Ectodermal cell (in vitro differentiated cells): ENCODE results near the gene SCYL1.

Source experiments
- H3K27ac ChIP-seq: 2 replicates; pipeline ENCODE4 v1.7.0; 2013; ENCODE audit warnings: mild to moderate bottlenecking, low read depth, low read length; ENCODE audit not compliant: insufficient read depth, poor library complexity, severe bottlenecking
- H3K27me3 ChIP-seq: 2 replicates; pipeline ENCODE4 v1.7.0; 2013; ENCODE audit warnings: mild to moderate bottlenecking, low read length; ENCODE audit not compliant: insufficient read depth, control insufficient read depth, poor library complexity, severe bottlenecking
- H3K36me3 ChIP-seq: one replicate; pipeline ENCODE4 v1.7.0; 2013; ENCODE audit warnings: low read length; ENCODE audit not compliant: control insufficient read depth, insufficient read depth
- H3K4me1 ChIP-seq: one replicate; pipeline ENCODE4 v1.7.0; 2013; ENCODE audit warnings: low read length; ENCODE audit not compliant: control insufficient read depth, insufficient read depth
- H3K4me3 ChIP-seq: 2 replicates; pipeline ENCODE4 v1.7.0; 2013; ENCODE audit warnings: low read depth, low read length, control low read depth; ENCODE audit not compliant: insufficient read depth
- H3K9me3 ChIP-seq: 2 replicates; pipeline ENCODE4 v1.7.0; 2013; ENCODE audit warnings: mild to moderate bottlenecking, low read length, moderate library complexity; ENCODE audit not compliant: control insufficient read depth
- WGBS, 2 experiments: methylation state at CpG; one replicate each; pipeline ENCODE4 v1.1.7; 2013; ENCODE audit warnings: missing lambda C conversion rate in 2 of 2; 5-methylcytosine and 5-hydroxymethylcytosine counted together

Gene SCYL1

DNA sequence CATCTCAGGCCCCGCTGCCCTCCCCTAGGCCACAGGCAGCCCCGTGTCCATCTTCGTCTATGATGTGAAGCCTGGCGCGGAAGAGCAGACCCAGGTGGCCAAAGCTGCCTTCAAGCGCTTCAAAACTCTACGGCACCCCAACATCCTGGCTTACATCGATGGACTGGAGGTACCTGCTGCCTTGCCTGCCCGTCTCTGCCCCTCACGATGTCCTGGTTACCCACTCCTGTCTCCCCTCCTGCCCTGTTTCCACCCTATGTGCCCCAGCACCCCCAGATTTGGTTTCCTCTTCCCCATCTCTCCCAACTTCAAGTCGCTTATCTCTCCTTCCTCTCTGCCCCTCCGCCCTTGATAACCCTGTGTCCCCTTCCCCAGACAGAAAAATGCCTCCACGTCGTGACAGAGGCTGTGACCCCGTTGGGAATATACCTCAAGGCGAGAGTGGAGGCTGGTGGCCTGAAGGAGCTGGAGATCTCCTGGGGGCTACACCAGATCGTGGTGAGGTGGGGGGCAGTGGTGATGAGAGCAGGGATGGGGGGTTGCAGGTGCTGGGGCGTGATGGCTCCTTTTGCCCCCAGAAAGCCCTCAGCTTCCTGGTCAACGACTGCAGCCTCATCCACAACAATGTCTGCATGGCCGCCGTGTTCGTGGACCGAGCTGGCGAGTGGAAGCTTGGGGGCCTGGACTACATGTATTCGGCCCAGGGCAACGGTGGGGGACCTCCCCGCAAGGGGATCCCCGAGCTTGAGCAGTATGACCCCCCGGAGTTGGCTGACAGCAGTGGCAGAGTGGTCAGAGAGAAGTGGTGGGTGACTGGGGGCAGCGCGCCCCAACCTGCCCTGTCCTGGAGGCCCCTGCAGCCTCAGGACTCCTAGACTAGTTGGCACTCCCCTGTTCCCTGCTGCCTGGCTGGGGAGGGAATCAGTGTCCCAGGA, 930 bp downstream of the SCYL1 start:
- H3K27me3 ChIP-seq, result no peaks in the 10 kb centered on the region
- 68 to 69% methylated on average over 31 of the region's 31 CpGs for WGBS, 2 experiments
- peak overlapping the region; percentile 79 for H3K4me3 ChIP-seq
- peaks cover 8% of the 10 kb centered on the region for H3K36me3 ChIP-seq
- no peaks in the 10 kb centered on the region for H3K9me3 ChIP-seq
- peaks cover 17% of the 10 kb centered on the region for H3K4me1 ChIP-seq
- H3K27ac ChIP-seq, result no peak overlapping the region

DNA sequence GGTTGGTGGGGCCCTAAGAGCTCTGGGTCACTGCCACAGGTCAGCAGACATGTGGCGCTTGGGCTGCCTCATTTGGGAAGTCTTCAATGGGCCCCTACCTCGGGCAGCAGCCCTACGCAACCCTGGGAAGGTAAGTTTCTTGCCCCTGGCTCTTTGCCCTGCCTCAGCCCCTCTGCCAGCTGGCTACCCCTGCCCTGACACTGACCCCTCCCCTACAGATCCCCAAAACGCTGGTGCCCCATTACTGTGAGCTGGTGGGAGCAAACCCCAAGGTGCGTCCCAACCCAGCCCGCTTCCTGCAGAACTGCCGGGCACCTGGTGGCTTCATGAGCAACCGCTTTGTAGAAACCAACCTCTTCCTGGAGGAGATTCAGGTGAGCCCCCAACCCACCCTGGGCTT, 1.9 kb downstream of the SCYL1 start:
- H3K27ac ChIP-seq, result no peak overlapping the region
- peaks cover 17% of the 10 kb centered on the region for H3K4me1 ChIP-seq
- peaks cover 17% of the 10 kb centered on the region for H3K36me3 ChIP-seq
- WGBS, 2 experiments, result 95 to 96% methylated on average over 8 of the region's 8 CpGs
- H3K27me3 ChIP-seq, result no peaks in the 10 kb centered on the region
- no peak overlapping the region for H3K4me3 ChIP-seq
- H3K9me3 ChIP-seq, result no peaks in the 10 kb centered on the region

DNA sequence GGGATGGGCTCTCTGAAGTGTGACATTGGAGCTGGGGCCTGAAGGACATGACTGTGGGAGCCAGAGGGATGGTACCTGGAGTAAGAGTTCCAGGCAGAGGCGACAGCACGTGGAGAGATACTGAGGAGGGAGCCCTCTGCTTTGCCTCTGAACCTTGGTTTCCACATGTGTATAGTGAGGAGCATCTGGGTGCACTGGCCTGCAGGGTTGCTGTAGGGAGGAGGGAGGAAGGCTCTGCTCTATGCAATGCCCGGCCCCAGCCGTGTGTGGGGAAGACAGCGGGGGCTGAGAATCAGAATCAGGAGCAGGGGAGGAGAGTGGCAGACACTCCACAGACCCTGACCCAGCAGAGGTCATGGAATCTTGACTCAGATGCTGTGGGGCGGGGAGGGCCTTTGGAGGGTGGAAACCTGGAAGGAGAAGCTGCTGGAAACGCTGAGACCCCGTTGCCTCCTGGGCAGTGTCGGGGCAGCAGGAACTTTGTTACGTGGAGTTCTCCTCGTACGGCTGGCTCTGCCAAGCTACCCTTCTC, 4.0 kb downstream of the SCYL1 start:
- WGBS, 2 experiments, result 91 to 92% methylated on average over 12 of the region's 12 CpGs
- H3K9me3 ChIP-seq, result no peaks in the 10 kb centered on the region
- H3K27me3 ChIP-seq, result no peaks in the 10 kb centered on the region
- H3K4me3 ChIP-seq, result no peak overlapping the region
- peaks cover 15% of the 10 kb centered on the region for H3K4me1 ChIP-seq
- no peak overlapping the region for H3K27ac ChIP-seq
- peaks cover 27% of the 10 kb centered on the region for H3K36me3 ChIP-seq

DNA sequence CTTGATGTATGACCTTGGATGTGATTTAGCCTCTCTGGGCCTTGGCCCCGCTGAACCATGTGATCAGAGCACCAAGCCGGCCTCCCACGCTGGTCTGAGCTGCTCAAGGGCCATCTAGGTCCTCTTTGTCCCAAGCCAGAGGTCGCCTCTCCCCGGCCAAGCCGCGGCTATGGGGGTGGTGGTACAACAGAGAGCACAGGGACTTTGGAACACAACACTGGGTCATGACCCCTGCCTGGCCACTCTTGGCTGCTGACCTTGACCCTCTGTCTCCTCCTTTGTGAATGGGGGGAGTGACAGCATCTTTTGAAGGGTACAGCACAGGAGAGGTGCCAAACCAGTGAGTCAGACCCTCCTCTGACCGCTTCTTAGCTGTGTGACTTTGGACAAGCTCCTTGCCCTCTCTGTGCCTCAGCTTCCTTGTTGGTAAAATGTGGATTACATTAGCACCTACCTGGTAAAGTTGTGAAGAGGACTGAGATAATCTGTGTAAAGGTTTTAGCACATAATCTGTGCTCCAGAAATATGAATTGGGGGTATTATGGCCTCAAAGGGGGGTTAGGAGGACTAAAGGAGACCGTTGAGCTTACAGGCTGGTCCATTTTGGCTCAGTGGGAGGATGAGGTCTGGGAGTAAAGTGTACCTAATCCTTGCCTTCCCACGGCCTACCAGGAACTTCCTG, 4.7 kb downstream of the SCYL1 start:
- 92% methylated on average over 10 of the region's 10 CpGs for WGBS, 2 experiments
- Histone ChIP-seq H3K36me3 (peaks cover 27% of the 10 kb centered on the region), H3K9me3 (no peaks in the 10 kb centered on the region), H3K27me3 (no peaks in the 10 kb centered on the region), H3K4me1 (peaks cover 8% of the 10 kb centered on the region), H3K27ac (no peak overlapping the region), H3K4me3 (no peak overlapping the region)

DNA sequence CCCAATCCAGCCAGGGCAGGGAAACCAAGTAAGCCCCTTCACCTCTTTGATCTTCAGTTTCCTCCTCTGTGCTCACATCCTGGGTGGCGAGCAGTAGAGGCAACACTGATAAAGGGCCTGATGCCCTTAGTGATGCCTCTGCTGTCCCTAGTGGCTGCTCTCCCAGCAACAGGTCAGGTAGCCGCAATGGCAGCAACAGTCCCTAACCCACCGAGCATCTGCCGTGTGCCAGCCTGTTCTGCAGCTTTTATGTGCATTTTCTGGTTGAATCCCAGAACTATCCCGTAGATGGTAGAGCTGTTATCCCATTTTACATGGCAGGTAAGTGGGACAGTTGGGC, 5.2 kb downstream of the SCYL1 start:
- no peaks in the 10 kb centered on the region for H3K27me3 ChIP-seq
- H3K9me3 ChIP-seq, result no peaks in the 10 kb centered on the region
- H3K4me1 ChIP-seq, result peaks cover 8% of the 10 kb centered on the region
- no peak overlapping the region for H3K4me3 ChIP-seq
- peaks cover 29% of the 10 kb centered on the region for H3K36me3 ChIP-seq
- no peak overlapping the region for H3K27ac ChIP-seq
- WGBS, 2 experiments, result 84 to 86% methylated on average over 5 of the region's 5 CpGs

DNA sequence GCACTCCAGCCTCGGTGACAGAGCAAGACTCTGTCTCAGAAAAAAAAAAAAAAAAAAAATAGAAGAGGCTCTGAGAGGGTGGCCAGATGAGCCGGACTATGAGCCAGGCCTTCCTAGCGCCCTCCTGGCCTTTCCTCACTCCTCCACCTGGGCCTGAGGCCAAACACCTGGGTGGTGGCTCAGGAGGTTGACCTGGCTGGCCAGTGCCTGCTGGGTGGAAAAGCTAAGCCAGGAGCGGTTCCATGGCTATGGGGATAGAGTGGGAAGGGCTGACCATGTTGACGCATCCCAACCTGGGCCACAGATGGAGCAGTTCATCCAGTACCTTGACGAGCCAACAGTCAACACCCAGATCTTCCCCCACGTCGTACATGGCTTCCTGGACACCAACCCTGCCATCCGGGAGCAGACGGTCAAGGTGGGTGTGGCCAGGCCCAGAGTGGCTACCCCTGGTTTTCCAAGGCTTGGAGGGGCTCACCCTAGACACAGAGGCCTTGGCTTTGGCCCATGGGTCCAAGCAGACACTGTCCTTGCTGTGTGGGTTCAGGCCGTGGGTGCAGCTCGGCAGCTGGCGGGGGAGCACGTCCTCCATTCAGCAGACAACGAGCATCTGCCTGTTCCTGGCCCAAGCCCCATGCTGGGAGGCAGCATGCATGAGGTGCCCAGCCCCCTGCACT, 7.6 kb downstream of the SCYL1 start:
- Histone ChIP-seq H3K27ac (no peak overlapping the region), H3K9me3 (no peaks in the 10 kb centered on the region), H3K27me3 (peaks cover 5% of the 10 kb centered on the region), H3K4me1 (no peaks in the 10 kb centered on the region), H3K4me3 (no peak overlapping the region), H3K36me3 (peaks cover 33% of the 10 kb centered on the region)
- WGBS, 2 experiments, result 92 to 93% methylated on average over 15 of the region's 15 CpGs

DNA sequence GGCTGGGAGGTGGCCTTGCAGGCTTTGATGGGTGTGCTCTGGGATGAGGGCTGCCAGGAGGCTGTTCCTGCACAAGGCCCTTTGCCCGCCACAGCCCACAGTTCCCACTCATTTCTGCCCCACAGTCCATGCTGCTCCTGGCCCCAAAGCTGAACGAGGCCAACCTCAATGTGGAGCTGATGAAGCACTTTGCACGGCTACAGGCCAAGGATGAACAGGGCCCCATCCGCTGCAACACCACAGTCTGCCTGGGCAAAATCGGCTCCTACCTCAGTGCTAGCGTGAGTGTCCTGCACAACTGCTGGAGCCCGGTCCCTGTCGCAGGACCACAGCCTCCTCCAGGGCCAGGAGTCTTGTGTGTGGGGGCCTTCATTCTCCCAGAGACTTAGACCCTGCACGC, 10.2 kb downstream of the SCYL1 start:
- no peak overlapping the region for H3K27ac ChIP-seq
- H3K36me3 ChIP-seq, result peaks cover 37% of the 10 kb centered on the region
- H3K27me3 ChIP-seq, result peaks cover 31% of the 10 kb centered on the region
- H3K9me3 ChIP-seq, result no peaks in the 10 kb centered on the region
- WGBS, 2 experiments, result 95 to 96% methylated on average over 9 of the region's 9 CpGs
- H3K4me1 ChIP-seq, result peaks cover 10% of the 10 kb centered on the region
- no peak overlapping the region for H3K4me3 ChIP-seq

DNA sequence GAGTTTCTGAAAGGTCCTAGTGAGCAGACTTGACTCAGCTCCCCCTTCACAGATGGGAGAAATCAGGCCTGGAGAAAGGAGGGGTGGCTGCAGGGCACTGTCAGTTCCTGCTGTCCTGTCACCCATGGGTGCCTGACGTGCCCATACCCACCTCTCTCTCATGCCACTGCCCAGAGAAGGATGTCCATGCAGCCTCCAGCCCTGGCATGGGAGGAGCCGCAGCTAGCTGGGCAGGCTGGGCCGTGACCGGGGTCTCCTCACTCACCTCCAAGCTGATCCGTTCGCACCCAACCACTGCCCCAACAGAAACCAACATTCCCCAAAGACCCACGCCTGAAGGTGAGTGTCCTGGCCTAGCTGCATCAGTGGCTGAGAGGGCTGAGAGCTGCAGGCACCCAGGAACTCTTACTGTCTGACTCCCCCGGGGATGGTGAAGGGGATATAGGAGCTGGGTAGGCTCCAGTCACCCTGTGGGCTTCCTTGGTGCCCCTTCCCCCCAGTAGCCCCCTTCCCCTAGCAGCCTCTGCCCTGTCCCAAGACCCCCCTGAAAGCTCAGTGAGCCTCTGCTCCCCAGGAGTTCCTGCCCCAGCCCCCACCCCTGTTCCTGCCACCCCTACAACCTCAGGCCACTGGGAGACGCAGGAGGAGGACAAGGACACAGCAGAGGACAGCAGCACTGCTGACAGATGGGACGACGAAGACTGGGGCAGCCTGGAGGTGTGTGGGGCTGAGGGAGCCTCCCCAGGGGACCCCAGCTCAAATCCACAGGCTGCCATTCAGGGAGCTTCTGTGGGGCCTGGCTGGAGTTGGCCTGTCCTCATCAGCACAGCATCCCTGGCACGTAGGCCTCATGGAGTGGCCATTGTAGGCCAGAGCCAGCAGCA, 11.8 kb downstream of the SCYL1 start:
- Histone ChIP-seq H3K4me1 (peaks cover 11% of the 10 kb centered on the region), H3K4me3 (no peak overlapping the region), H3K27me3 (peaks cover 46% of the 10 kb centered on the region), H3K36me3 (peaks cover 24% of the 10 kb centered on the region), H3K9me3 (no peaks in the 10 kb centered on the region), H3K27ac (no peak overlapping the region)
- 93 to 95% methylated on average over 12 of the region's 12 CpGs for WGBS, 2 experiments

DNA sequence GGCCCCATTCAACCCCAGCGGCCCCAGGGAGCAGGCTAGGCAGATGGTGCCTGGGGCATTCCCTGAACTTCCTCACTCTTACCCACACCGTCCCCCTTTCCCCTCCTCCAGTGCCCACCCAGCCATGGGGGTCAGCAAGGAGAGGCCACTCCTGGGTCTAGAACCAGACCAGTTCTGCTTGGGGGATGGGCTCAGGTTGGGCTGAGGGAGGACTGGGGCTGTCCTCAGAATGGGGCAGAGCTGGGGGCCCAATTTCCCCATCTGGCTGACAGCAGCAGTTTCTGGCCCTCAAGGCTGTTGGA, 12.4 kb downstream of the SCYL1 start:
- no peak overlapping the region for H3K4me3 ChIP-seq
- whole genome bisulfite sequencing, 2 experiments, result 92 to 96% methylated on average over 2 of the region's 2 CpGs
- H3K27me3 ChIP-seq, result peaks cover 52% of the 10 kb centered on the region
- H3K27ac ChIP-seq, result no peak overlapping the region
- H3K9me3 ChIP-seq, result no peaks in the 10 kb centered on the region
- peaks cover 11% of the 10 kb centered on the region for H3K4me1 ChIP-seq
- H3K36me3 ChIP-seq, result peaks cover 20% of the 10 kb centered on the region
